HL-60 (cell line): ENCODE data around the gene TMEM240.

Source experiments
- DNase-seq, 2 experiments: peaks; one replicate each; pipeline ENCODE4 v3.0.0-alpha.2; 2010 to 2020; ENCODE audit warnings: low read depth in 1 of 2, low spot score in 1 of 2
- H3K27ac ChIP-seq: fragments of 250-450 bp; sonication (Bioruptor Pico); replicated peaks from 2 replicates; pipeline ENCODE4 v1.5.1; 2020; ENCODE audit warnings: mild to moderate bottlenecking, moderate library complexity
- H3K27me3 ChIP-seq: fragments of 250-450 bp; sonication (Bioruptor Pico); 2 replicates; pipeline ENCODE4 v1.5.1; 2021; ENCODE audit warnings: mild to moderate bottlenecking, moderate library complexity; ENCODE audit not compliant: insufficient read depth, poor library complexity, severe bottlenecking
- H3K4me3 ChIP-seq: replicated peaks from 2 replicates; pipeline ENCODE4 v1.5.1; 2011; ENCODE audit warnings: mild to moderate bottlenecking, control low read depth, low read length; ENCODE audit not compliant: insufficient read depth
- GABPA ChIP-seq: IDR thresholded peaks from 2 replicates; pipeline ENCODE4 v1.6.1; 2012; ENCODE audit warnings: low read depth
- POLR2AphosphoS5 ChIP-seq: IDR thresholded peaks from 2 replicates; pipeline ENCODE4 v1.6.1; 2012; ENCODE audit warnings: low read depth
- SPI1 ChIP-seq: IDR thresholded peaks from 2 replicates; pipeline ENCODE4 v1.6.1; 2012; ENCODE audit warnings: low read depth, mild to moderate bottlenecking, borderline replicate concordance
- TF ChIP-seq, protein P1 (sequence below): IDR thresholded peaks from 2 replicates; pipeline ENCODE4 v1.6.1; 2012; ENCODE audit warnings: low read depth; ENCODE audit not compliant: insufficient replicate concordance
- TF ChIP-seq, protein P2 (sequence below): IDR thresholded peaks from one replicate; pipeline ENCODE4 v1.5.1; 2011; ENCODE audit warnings: low read length, control low read depth, inconsistent platforms; ENCODE audit not compliant: insufficient read depth

Gene TMEM240

DNA sequence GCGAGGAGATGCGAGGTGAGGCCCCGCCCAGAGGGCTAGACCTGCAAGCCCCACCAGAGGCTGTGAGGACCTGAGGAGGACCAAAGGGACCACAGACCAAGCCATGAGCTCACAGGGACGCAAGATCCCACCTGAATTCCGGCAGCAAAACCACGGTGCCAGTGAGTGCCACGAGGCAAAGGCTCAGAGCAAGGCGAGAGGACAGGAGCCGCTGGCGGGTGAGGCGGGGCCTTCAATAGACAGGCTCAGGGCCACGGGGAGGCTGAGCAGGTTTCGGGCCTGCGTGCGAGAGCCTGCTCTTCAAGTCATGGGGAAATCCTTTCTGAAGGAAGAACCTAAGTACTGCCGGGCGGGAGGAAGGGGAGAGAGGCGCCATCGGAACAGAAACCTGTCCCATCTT lies 7.1 kb upstream of the TMEM240 start:
- no peaks in the 10 kb centered on the region for H3K27me3 ChIP-seq
- H3K27ac ChIP-seq: no peak overlapping the region
- 0 out of 2 replicates have a peak, but pooled peaks have one; percentile 23 for TF ChIP-seq POLR2AphosphoS5
- no peak for TF ChIP-seq SPI1
- DNase-seq: no peak
- H3K4me3 ChIP-seq: no peak overlapping the region

DNA sequence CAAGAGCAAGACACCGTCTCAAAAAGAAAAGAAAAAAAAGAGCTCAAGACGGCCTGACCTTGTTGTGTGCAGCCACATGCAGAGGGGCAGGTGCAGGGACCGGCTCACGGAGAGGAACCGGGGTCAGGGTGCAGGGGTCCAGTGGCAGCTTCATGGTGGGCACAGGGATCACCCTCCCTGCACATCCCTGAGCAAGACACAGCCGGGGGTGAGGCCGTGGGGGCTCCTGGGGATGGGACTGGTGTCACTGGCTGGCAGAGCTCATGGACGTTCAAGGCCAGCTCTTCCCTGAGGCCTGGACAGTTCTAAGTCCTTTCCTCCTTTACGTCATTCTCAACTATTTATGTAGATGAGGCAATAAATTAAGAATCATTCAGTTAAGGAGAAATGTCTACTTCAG lies 6.6 kb upstream of the TMEM240 start:
- no peak overlapping the region for H3K27ac ChIP-seq
- no peak overlapping the region for H3K4me3 ChIP-seq
- no peak for DNase-seq
- TF ChIP-seq GABPA (no peak), POLR2AphosphoS5 (no peak), SPI1 (no peak)
- TF ChIP-seq, protein P1, sequence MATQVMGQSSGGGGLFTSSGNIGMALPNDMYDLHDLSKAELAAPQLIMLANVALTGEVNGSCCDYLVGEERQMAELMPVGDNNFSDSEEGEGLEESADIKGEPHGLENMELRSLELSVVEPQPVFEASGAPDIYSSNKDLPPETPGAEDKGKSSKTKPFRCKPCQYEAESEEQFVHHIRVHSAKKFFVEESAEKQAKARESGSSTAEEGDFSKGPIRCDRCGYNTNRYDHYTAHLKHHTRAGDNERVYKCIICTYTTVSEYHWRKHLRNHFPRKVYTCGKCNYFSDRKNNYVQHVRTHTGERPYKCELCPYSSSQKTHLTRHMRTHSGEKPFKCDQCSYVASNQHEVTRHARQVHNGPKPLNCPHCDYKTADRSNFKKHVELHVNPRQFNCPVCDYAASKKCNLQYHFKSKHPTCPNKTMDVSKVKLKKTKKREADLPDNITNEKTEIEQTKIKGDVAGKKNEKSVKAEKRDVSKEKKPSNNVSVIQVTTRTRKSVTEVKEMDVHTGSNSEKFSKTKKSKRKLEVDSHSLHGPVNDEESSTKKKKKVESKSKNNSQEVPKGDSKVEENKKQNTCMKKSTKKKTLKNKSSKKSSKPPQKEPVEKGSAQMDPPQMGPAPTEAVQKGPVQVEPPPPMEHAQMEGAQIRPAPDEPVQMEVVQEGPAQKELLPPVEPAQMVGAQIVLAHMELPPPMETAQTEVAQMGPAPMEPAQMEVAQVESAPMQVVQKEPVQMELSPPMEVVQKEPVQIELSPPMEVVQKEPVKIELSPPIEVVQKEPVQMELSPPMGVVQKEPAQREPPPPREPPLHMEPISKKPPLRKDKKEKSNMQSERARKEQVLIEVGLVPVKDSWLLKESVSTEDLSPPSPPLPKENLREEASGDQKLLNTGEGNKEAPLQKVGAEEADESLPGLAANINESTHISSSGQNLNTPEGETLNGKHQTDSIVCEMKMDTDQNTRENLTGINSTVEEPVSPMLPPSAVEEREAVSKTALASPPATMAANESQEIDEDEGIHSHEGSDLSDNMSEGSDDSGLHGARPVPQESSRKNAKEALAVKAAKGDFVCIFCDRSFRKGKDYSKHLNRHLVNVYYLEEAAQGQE: no peak
- TF ChIP-seq, protein P2, sequence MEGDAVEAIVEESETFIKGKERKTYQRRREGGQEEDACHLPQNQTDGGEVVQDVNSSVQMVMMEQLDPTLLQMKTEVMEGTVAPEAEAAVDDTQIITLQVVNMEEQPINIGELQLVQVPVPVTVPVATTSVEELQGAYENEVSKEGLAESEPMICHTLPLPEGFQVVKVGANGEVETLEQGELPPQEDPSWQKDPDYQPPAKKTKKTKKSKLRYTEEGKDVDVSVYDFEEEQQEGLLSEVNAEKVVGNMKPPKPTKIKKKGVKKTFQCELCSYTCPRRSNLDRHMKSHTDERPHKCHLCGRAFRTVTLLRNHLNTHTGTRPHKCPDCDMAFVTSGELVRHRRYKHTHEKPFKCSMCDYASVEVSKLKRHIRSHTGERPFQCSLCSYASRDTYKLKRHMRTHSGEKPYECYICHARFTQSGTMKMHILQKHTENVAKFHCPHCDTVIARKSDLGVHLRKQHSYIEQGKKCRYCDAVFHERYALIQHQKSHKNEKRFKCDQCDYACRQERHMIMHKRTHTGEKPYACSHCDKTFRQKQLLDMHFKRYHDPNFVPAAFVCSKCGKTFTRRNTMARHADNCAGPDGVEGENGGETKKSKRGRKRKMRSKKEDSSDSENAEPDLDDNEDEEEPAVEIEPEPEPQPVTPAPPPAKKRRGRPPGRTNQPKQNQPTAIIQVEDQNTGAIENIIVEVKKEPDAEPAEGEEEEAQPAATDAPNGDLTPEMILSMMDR: no peak
- H3K27me3 ChIP-seq: no peaks in the 10 kb centered on the region

DNA sequence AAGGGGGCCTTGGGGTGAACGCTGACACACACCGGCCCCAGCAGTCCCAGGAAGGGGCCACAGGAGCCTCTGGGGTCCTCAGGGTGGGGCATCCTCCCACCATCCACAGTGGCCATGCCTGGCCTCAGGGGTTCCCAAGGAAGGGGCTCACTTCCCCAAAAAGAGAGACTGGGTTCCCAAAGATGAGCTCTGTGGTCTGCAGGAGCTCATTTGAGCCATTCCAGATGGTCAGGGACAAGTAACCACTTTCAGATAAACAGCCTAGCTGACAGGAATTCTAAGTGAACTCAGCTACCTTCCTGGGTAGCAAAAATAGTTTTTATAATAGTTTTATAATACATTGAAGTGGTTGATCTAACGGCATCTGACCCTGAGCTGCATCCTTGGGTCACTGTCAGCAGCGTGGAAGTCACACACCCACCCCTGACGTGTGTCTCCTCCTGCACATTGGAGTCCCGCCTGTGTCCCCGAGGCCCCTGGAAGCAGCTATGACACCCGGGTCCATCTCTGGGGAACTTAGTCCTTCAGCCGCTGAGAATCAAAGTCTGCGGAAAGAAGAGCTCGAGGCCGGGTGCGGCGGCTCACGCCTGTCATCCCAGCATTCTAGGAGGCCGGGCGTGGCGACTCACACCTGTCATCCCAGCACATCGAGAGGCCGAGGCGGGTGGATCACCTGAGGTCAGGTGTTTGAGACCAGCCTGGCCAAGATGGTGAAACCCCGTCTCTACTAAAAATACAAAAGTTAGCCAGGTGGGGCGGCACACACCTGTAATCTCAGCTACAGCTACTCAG lies 5.7 kb upstream of the TMEM240 start:
- TF ChIP-seq GABPA (no peak), POLR2AphosphoS5 (no peak), SPI1 (no peak)
- TF ChIP-seq, protein P2: no peak
- TF ChIP-seq, protein P1: no peak
- no peak overlapping the region for H3K4me3 ChIP-seq
- no peak for DNase-seq
- no peak overlapping the region for H3K27ac ChIP-seq
- H3K27me3 ChIP-seq: no peaks in the 10 kb centered on the region

DNA sequence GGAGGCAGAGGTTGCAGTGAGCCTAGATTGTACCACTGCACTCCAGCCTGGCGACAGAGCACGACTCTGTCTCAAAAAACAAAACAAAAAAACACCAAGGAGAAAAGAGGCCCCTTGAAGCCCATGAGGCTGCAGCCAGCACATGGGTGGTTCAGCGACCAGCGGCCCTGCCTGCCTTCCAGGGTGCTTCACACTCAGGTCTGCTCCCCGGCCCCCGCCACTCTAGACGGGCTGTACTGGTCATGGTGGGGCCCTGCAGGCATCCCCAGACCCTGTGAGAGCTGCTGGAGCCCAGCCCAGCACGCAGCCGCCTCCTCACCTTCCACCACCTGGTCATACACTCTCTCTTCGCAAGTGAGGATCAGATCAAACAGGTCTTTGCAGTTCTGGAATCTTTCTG lies 4.1 kb upstream of the TMEM240 start:
- H3K27ac ChIP-seq: no peak overlapping the region
- no peak overlapping the region for H3K4me3 ChIP-seq
- H3K27me3 ChIP-seq: no peaks in the 10 kb centered on the region
- no peak for TF ChIP-seq SPI1
- TF ChIP-seq, protein P2: no peak
- TF ChIP-seq POLR2AphosphoS5: no peak
- TF ChIP-seq, protein P1: no peak
- no peak for TF ChIP-seq GABPA
- no peak for DNase-seq
